ENCODE data around the gene ABHD18.
"Not testable (repeated sequence)": the region's sequence is repeated elsewhere in the genome, so short reads cannot be mapped to it uniquely, and the experiment has no call there.

ABHD18 gene

DNA sequence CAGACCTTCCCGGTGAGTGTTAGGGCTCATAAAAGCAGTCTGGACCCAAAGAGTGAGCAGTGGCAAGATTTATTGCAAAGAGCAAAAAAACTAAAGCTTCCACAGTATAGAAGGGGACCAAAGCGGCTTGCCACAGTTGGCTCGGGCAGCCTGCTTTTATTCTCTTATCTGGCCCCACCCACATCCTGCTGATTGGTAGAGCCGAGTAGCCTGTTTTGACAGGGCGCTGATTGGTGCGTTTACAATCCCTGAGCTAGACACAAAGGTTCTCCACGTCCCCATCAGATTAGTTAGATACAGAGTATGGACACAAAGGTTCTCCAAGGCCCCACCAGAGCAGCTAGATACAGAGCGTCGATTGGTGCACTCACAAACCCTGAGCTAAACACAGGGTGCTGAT is 81.8 kb downstream of the ABHD18 start:
- H3K4me1 ChIP-seq (ENCODE audit: control insufficient read depth, insufficient read depth, low read length, unreplicated experiment); H3K36me3 ChIP-seq (ENCODE audit: insufficient read depth, low read length); H3K4me3 ChIP-seq (ENCODE audit: low read depth, low read length); H2AFZ ChIP-seq (ENCODE audit: low read length, unreplicated experiment); H3K27ac ChIP-seq (ENCODE audit: low read depth, low read length); H3K79me2 ChIP-seq (ENCODE audit: control insufficient read depth, insufficient read depth, low read length, unreplicated experiment); H3K27me3 ChIP-seq (ENCODE audit: insufficient read depth, low read length): not testable (repeated sequence)

DNA sequence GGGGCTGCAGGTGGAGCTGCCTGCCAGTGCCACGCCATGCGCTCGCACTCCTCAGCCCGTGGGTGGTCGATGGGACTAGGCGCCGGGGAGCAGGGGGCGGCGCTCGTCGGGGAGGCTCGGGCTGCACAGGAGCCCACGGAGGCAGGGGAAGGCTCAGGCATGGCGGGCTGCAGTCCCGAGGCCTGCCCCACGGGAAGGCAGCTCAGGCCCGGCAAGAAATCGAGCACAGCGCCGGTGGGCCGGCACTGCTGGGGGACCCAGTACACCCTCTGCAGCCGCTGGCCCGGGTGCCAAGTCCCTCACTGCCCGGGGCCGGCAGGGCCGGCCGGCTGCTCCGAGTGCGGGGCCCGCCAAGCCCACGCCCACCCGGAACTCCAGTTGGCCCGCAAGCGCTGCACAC is 82.3 kb downstream of the ABHD18 start:
- not testable (repeated sequence) for H3K4me1 ChIP-seq (ENCODE audit: control insufficient read depth, insufficient read depth, low read length, unreplicated experiment); H3K27ac ChIP-seq (ENCODE audit: low read depth, low read length); H3K4me3 ChIP-seq (ENCODE audit: low read depth, low read length); H3K79me2 ChIP-seq (ENCODE audit: control insufficient read depth, insufficient read depth, low read length, unreplicated experiment); H3K27me3 ChIP-seq (ENCODE audit: insufficient read depth, low read length); H3K36me3 ChIP-seq (ENCODE audit: insufficient read depth, low read length); H2AFZ ChIP-seq (ENCODE audit: low read length, unreplicated experiment)

DNA sequence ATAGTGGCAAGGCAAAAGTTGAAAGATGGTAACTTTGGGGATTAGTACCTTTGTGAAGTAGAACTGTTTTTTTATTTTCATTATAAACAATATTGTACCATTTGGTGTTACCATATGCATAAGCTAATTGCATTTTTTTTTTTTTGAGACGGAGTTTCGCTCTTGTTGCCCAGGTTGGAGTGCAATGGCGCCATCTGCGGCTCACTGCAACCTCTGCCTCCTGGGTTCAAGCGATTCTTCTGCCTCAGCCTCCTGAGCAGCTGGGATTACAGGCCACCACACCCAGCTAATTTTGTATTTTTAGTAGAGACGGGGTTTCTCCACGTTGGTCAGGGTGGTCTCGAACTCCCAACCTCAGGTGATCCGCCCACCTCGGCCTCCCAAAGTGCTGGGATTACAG is 86.0 kb downstream of the ABHD18 start:
- not testable (repeated sequence) for H3K4me1 ChIP-seq (ENCODE audit: control insufficient read depth, insufficient read depth, low read length, unreplicated experiment); H3K27ac ChIP-seq (ENCODE audit: low read depth, low read length); H2AFZ ChIP-seq (ENCODE audit: low read length, unreplicated experiment); H3K79me2 ChIP-seq (ENCODE audit: control insufficient read depth, insufficient read depth, low read length, unreplicated experiment); H3K27me3 ChIP-seq (ENCODE audit: insufficient read depth, low read length); H3K4me3 ChIP-seq (ENCODE audit: low read depth, low read length); H3K36me3 ChIP-seq (ENCODE audit: insufficient read depth, low read length)

DNA sequence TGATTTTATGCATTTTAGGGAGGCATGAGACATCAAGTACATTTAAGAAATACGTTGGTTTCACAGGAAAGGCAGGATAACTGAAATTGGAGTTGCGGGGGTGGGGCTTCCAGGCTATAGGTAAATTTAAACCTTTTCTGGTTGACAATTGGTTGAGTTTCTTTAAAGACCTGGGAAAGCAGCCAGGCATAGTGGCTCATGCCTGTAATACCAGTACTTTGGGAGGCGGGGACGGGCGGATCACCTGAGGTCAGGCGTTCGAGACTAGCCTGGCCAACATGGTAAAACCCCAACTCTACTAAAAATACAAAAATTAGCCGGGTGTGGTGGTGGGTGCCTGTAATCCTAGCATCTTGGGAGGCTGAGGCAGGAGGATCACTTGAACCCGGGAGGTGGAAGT is 89.7 kb downstream of the ABHD18 start:
- H3K36me3 ChIP-seq (ENCODE audit: insufficient read depth, low read length); H3K27me3 ChIP-seq (ENCODE audit: insufficient read depth, low read length); H3K79me2 ChIP-seq (ENCODE audit: control insufficient read depth, insufficient read depth, low read length, unreplicated experiment); H3K4me3 ChIP-seq (ENCODE audit: low read depth, low read length); H3K27ac ChIP-seq (ENCODE audit: low read depth, low read length); H3K4me1 ChIP-seq (ENCODE audit: control insufficient read depth, insufficient read depth, low read length, unreplicated experiment); H2AFZ ChIP-seq (ENCODE audit: low read length, unreplicated experiment): not testable (repeated sequence)

DNA sequence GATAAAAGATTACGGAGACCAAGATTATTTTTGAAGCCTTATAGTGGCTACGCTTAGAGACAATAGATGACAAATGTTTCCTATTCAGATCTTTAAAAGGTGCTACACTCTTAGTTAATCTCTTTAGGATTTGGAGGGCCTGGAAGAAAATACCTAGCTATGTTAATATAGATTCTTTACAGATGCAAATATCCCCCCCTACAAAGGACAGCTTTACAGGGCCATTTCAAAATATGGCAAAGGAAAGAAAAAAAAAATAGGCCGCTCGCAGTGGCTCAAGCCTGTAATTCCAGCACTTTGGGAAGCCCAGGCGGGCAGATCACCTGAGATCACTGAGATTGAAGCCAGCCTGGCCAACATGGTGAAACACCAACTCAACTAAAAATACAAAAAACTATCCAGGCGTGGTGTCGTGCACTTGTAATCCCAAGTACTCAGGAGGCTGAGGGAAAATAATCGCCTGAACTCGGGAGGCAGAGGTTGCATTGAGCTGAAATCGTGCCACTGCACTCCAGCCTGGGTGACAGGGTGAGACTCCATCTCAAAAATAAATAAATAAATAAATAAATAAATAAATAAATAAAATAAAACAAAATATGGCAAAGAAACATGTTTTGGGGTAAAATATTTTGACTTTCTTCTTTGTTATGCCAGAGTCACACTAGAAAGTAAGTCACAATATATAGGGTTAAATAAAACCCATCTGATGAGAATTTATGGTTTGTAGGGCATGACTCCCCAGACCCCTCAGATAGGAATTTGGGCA is 90.4 kb downstream of the ABHD18 start:
- H3K27ac ChIP-seq (ENCODE audit: low read depth, low read length); H3K4me3 ChIP-seq (ENCODE audit: low read depth, low read length); H3K27me3 ChIP-seq (ENCODE audit: insufficient read depth, low read length); H2AFZ ChIP-seq (ENCODE audit: low read length, unreplicated experiment); H3K79me2 ChIP-seq (ENCODE audit: control insufficient read depth, insufficient read depth, low read length, unreplicated experiment); H3K36me3 ChIP-seq (ENCODE audit: insufficient read depth, low read length); H3K4me1 ChIP-seq (ENCODE audit: control insufficient read depth, insufficient read depth, low read length, unreplicated experiment): not testable (repeated sequence)

DNA sequence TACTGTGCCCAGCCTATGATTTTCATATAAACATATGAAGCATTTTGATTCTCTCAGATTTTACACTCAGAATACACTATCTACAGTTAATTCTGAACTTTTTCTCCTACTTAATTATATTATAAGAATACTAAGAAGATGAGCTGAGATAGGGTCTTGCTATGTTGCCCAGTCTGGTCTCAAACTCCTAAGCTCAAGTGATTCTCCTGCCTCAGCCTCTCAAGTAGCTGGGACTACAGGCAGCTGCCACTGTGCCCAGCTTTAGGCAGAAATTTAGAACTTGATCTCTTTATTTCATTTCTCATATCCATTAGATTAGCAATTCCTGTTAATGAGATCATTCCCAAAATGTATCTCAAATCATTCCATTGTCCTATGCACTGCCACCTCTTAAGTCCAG is 91.2 kb downstream of the ABHD18 start:
- H3K79me2 ChIP-seq (ENCODE audit: control insufficient read depth, insufficient read depth, low read length, unreplicated experiment), result no peaks in the 10 kb centered on the region
- no peak overlapping the region for H3K4me3 ChIP-seq (ENCODE audit: low read depth, low read length)
- H3K4me1 ChIP-seq (ENCODE audit: control insufficient read depth, insufficient read depth, low read length, unreplicated experiment), result no peaks in the 10 kb centered on the region
- H2AFZ ChIP-seq (ENCODE audit: low read length, unreplicated experiment), result no peak overlapping the region
- no peak overlapping the region for H3K27ac ChIP-seq (ENCODE audit: low read depth, low read length)
- H3K27me3 ChIP-seq (ENCODE audit: insufficient read depth, low read length), result no peaks in the 10 kb centered on the region
- no peaks in the 10 kb centered on the region for H3K36me3 ChIP-seq (ENCODE audit: insufficient read depth, low read length)

DNA sequence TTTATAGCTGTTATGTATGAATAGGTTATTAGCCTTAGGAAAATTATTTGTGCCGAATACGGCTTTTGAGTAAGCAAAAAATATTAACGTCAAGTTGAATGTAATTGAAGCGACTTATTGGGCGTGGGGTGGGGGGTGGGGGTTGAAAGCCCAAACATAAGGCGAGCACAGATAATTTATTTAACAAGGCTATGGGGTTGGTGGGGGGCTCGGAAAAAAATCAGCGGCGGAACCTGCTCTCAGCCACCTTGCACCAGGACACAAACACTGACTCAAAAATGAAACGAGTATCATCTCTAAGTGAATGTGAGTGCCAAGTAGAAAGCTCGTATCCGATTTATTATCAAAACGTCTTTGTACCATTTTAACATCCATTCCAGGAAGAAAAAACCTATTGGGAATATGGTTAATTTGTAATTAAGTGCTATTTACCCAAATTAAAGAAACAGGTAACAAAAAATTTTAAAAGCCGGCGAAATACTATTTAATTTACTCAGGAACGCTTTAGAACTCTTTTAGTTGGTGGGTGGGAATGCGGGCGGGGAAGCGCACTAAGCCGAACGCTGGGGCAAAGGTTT is 95.0 kb downstream of the ABHD18 start:
- Histone ChIP-seq H3K79me2 (ENCODE audit: control insufficient read depth, insufficient read depth, low read length, unreplicated experiment) (peaks cover 18% of the 10 kb centered on the region), H2AFZ (ENCODE audit: low read length, unreplicated experiment) (peak overlapping the region; percentile 97), H3K27me3 (ENCODE audit: insufficient read depth, low read length) (no peaks in the 10 kb centered on the region), H3K27ac (ENCODE audit: low read depth, low read length) (peak overlapping the region; percentile 82), H3K4me3 (ENCODE audit: low read depth, low read length) (peak overlapping the region; percentile 97), H3K36me3 (ENCODE audit: insufficient read depth, low read length) (no peaks in the 10 kb centered on the region), H3K4me1 (ENCODE audit: control insufficient read depth, insufficient read depth, low read length, unreplicated experiment) (no peaks in the 10 kb centered on the region)

DNA sequence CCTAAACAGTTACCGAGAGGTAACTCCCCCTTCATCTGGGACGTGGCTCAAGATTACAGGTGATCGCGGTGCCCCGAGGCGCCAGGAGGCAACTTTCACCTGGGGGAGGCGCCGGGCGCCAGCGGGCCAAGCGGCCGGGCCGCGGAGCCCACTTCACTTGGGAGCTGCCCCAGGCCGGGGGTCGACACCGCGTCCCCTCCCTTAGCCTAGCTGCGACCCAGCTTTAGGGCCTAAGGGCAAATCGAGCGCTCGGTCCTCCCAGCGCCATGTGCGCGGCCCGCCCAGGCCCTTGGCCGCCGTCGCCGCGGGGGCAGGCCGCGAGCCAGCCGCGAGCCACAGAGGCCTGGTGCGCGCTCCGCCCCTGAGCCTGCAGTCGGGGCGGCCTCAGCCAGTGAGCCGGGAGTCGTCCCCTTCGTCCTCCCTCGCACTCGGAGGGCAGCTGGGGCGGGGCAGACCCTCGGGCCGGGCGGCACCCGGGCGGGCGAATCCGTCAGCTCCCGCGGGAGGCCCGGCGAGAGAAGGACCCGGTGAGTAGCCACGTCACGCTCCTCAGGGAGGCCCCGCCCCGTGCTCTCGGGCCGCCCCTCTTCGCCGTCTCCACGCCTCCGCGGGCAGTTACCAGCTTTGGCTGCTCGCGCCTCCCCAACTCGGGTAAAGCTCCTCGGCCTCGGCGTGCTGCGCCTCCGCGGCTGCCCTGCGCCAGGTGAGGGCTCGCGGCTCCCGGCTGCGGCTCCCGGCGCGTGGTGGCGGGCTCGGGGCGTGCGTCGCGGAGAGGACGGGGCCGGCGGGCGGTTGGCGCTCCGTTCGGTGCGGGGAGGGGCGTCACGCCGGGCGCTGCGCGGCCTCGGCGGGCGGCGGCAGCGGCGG is 95.7 kb downstream of the ABHD18 start, which contains the start of gene LARP1B:
Gene LARP1B (plus strand): TSS at position 614 of the 867 bp plus-strand sequence. CDS start 13,640 bp downstream, outside the sequence.
- peak within 1 kb of the TSS; percentile 82 for H3K27ac ChIP-seq (ENCODE audit: low read depth, low read length)
- peak within 1 kb of the TSS; percentile 97 for H2AFZ ChIP-seq (ENCODE audit: low read length, unreplicated experiment)

DNA sequence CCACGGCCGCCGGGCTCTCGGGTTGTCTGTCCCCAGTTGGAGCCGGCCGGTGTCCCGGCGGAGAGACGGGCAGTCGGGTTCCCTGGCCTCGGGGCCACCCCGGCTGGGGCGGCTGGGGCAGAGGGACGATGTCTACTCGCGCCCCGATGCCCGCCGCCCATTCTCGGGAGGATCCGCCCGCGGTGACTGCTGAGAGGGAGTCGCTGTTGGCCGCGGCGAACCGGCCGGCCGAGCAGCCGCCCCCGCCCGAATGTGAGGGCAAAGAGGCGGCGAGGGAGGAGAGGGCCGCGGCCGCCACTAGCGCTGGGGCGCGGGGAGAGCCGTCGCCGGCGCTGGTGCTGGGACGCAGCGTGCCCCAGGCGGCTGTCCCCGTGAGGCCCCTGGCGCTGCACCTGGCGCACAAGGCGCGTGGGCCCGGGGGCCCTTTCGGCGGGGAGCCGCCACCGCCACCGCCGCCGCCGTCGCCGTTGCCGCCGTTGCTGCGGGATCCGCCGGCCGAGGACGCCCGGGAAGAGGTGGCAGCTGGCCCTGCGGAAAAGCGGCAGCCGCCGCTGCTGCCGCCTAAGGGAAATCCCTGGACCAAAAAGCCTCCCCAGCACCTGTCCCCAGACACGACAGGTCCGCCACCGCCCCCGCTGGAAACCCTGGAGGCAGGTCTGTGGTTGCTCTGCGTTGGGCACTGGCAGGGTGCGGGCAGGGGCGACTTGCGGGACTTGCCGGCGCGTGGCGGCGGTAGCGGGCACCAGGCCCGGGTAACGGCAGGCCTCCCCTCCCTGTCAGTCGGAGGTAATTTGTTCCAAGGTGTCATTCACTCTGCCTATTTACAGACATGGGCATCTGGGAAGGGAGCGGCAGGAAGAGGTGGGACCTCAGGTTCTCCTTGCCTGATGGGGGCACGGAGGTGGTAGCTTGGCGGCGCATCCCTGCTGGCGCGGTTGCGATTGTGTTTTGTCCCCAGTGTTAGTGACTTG is 96.6 kb downstream of the ABHD18 start:
- Histone ChIP-seq H3K27me3 (ENCODE audit: insufficient read depth, low read length) (no peaks in the 10 kb centered on the region), H3K4me3 (ENCODE audit: low read depth, low read length) (peak overlapping the region; percentile 97), H3K36me3 (ENCODE audit: insufficient read depth, low read length) (no peaks in the 10 kb centered on the region), H2AFZ (ENCODE audit: low read length, unreplicated experiment) (peak overlapping the region; percentile 20), H3K4me1 (ENCODE audit: control insufficient read depth, insufficient read depth, low read length, unreplicated experiment) (no peaks in the 10 kb centered on the region), H3K27ac (ENCODE audit: low read depth, low read length) (peak overlapping the region; percentile 82; the same call in 1 of the 2 replicates), H3K79me2 (ENCODE audit: control insufficient read depth, insufficient read depth, low read length, unreplicated experiment) (peaks cover 26% of the 10 kb centered on the region)

More for the DNA sequence above, 95.7 kb downstream of the ABHD18 start, which contains the start of gene LARP1B:
- Histone ChIP-seq H3K4me3 (ENCODE audit: low read depth, low read length) (peak within 1 kb of the TSS; percentile 97), H3K4me1 (ENCODE audit: control insufficient read depth, insufficient read depth, low read length, unreplicated experiment) (no peaks in the 10 kb centered on the region), H3K79me2 (ENCODE audit: control insufficient read depth, insufficient read depth, low read length, unreplicated experiment) (peaks cover 21% of the 10 kb centered on the region), H3K36me3 (ENCODE audit: insufficient read depth, low read length) (no peaks in the 10 kb centered on the region), H3K27me3 (ENCODE audit: insufficient read depth, low read length) (no peaks in the 10 kb centered on the region)

DNA sequence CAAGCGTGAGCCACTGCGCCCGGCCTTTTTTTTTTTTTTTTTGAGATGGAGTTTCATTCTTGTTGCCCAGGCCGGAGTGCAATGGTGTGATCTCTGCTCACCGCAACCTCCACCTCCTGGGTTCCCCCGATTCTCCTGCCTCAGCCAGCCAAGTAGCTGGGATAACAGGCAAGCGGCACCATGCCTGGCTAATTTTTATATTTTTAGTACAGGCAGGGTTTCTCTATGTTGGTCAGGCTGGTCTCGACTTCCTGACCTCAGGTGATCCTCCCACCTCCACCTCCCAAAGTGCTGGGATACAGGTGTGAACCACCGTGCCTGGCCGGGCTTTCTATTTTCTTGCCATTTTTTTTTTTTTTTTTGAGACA is 101.2 kb downstream of the ABHD18 start:
- H3K79me2 ChIP-seq (ENCODE audit: control insufficient read depth, insufficient read depth, low read length, unreplicated experiment), result peaks cover 45% of the 10 kb centered on the region
- H3K27ac ChIP-seq (ENCODE audit: low read depth, low read length); H3K27me3 ChIP-seq (ENCODE audit: insufficient read depth, low read length); H3K4me1 ChIP-seq (ENCODE audit: control insufficient read depth, insufficient read depth, low read length, unreplicated experiment); H3K4me3 ChIP-seq (ENCODE audit: low read depth, low read length); H2AFZ ChIP-seq (ENCODE audit: low read length, unreplicated experiment); H3K36me3 ChIP-seq (ENCODE audit: insufficient read depth, low read length): not testable (repeated sequence)

All from ACC112 (cell line).